ENCODE data around the gene TMPRSS6.

DNA sequence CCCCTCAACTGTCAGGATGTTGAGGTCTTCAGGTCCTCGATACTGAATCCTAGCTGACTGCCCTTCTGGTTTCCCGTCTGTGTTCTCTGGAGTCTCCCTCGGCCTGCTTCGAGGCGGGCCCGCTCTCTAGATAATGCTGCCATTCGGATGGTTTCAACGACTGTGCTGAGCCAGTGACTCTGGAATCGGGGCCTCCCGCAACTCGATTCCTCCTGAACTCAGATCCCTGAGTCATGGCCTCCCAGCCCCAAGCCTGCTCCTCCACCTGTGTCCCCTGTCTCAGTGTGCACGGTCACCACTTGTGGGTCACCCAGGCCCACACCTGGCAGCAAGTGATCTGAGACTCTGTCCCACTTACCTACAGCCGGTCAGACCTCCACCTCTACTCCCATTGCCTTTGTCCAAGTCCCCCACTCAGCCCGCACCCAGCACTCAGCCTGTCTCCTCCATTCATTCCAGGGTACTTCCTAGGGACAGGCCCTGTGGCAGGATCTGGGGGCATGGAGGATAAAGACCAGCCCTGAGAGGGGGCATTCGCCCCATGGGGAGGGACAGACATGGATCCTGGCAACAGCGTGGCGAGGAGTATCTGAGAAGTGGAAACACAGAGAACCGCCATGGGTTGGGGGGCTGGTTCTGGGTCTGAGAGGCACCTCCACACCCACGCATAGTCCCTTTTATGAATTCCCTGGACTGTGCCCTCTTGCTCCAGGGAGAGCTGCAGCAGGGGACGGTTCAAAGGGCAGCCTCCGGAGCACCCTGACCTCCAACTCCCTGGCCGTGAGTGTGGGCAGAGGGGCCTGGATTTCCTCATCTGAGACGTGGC lies 75.7 kb downstream of the TMPRSS6 start:
- TF ChIP-seq, protein P1, sequence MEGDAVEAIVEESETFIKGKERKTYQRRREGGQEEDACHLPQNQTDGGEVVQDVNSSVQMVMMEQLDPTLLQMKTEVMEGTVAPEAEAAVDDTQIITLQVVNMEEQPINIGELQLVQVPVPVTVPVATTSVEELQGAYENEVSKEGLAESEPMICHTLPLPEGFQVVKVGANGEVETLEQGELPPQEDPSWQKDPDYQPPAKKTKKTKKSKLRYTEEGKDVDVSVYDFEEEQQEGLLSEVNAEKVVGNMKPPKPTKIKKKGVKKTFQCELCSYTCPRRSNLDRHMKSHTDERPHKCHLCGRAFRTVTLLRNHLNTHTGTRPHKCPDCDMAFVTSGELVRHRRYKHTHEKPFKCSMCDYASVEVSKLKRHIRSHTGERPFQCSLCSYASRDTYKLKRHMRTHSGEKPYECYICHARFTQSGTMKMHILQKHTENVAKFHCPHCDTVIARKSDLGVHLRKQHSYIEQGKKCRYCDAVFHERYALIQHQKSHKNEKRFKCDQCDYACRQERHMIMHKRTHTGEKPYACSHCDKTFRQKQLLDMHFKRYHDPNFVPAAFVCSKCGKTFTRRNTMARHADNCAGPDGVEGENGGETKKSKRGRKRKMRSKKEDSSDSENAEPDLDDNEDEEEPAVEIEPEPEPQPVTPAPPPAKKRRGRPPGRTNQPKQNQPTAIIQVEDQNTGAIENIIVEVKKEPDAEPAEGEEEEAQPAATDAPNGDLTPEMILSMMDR (IDR thresholded peaks at IDR 0.05): no peak
- no peak for TF ChIP-seq EP300 (IDR thresholded peaks at IDR 0.05)

All from stomach (tissue), 4 donors.